Lower leg skin (tissue), 4 donors: ENCODE data around the gene CYB5RL. TPM values are rescaled to one million over a fixed set of nuclear protein-coding genes. Genes with fewer than 3 reads are reported as not detected.

Experiments used
- DNase-seq, 2 donors: peaks; one replicate each; pipeline ENCODE4 v3.0.0-alpha.2; 2019; ENCODE audit warnings: low spot score in 2 of 2
- H3K4me3 ChIP-seq: fragments of 200-600 bp; sonication (generic); 2 replicates; pipeline ENCODE4 v1.5.1; 2017; ENCODE audit warnings: mild to moderate bottlenecking, low read depth; ENCODE audit not compliant: poor library complexity, severe bottlenecking
- CTCF ChIP-seq, 3 donors: fragments of 450-650 bp; IDR thresholded peaks; one replicate each; pipeline ENCODE4 v1.5.1; 2016; ENCODE audit warnings: antibody characterized with exemption in 3 of 3, mild to moderate bottlenecking in 3 of 3, moderate library complexity in 2 of 3
- POLR2A ChIP-seq, 2 donors: fragments of 450-650 bp; IDR thresholded peaks; one replicate each; pipeline ENCODE4 v1.6.1; 2016 to 2017; ENCODE audit warnings: antibody characterized with exemption in 2 of 2, mild to moderate bottlenecking in 1 of 2, moderate library complexity in 1 of 2
- WGBS, 2 donors: methylation state at CpG; one replicate each; pipeline ENCODE4 v1.1.5; 2018; 5-methylcytosine and 5-hydroxymethylcytosine counted together
- intact Hi-C: fragments of 100-400 bp; cut with DNase I; formaldehyde crosslinking; loops from one replicate; pipeline ENCODE4 v1.15.0; 2023; ENCODE audit warnings: low total_unique reads
- total RNA-seq, 4 donors: library from RNA; depleted of rRNA; stranded (reverse); fragments of >200 nt; gene quantifications; one replicate each; pipeline ENCODE4 v1.1.0, GENCODE V29; 2016

Gene CYB5RL
- total RNA-seq = 10 to 100 TPM in 1 of 4 donors, 1 to 10 TPM in 3; 2.4 to 15.2 (median 5.6) TPM

- TF ChIP-seq CTCF (IDR thresholded peaks at IDR 0.05) = no peak
- TF ChIP-seq POLR2A (IDR thresholded peaks at IDR 0.05) = no peak
- 0 to 1% methylated on average over 31 to 49 of the region's 51 CpGs for WGBS, 2 donors
- H3K4me3 ChIP-seq = peak within 1 kb of the TSS; percentile 77
- DNase-seq = peak; percentile 95 to 98
- intact Hi-C loops = no loop called here
Observed at GRCh38 chr1:54199765-54200518, at the start of gene CYB5RL, which contains the start of gene MRPL37. Gene CYB5RL, minus strand, starts transcription at chr1:54200030. Its CDS starts 4,414 bp downstream, at chr1:54195616. Gene MRPL37, plus strand, starts transcription at chr1:54200167. Its CDS starts 77 bp downstream, at chr1:54200244.

- WGBS, 2 donors = 49 to 57% methylated on average over 4 of the region's 4 CpGs
- no peak overlapping the region for H3K4me3 ChIP-seq
- intact Hi-C loops = no loop called here
- no peak for TF ChIP-seq POLR2A (IDR thresholded peaks at IDR 0.05)
- no peak for TF ChIP-seq CTCF (IDR thresholded peaks at IDR 0.05)
- DNase-seq = no peak
Observed at GRCh38 chr1:54248966-54249365, 49.1 kb upstream of the CYB5RL start.

GRCh38 chr1:54247863-54248515, 48.2 kb upstream of the CYB5RL start:
- 87 to 94% methylated on average over 11 of the region's 11 CpGs for WGBS, 2 donors
- no peak overlapping the region for H3K4me3 ChIP-seq
- TF ChIP-seq CTCF (IDR thresholded peaks at IDR 0.05) (no peak), POLR2A (IDR thresholded peaks at IDR 0.05) (no peak)
- intact Hi-C loops = no loop called here
- no peak for DNase-seq

GRCh38 chr1:54246116-54246721, 46.4 kb upstream of the CYB5RL start:
- intact Hi-C loops = no loop called here
- TF ChIP-seq POLR2A (IDR thresholded peaks at IDR 0.05) (no peak), CTCF (IDR thresholded peaks at IDR 0.05) (no peak)
- no peak for DNase-seq
- no peak overlapping the region for H3K4me3 ChIP-seq
- 88 to 93% methylated on average over 6 to 10 of the region's 10 CpGs for WGBS, 2 donors

GRCh38 chr1:54245501-54245900, 45.7 kb upstream of the CYB5RL start:
- intact Hi-C loops = no loop called here
- WGBS, 2 donors = 46 to 56% methylated on average over 4 of the region's 4 CpGs
- no peak for TF ChIP-seq POLR2A (IDR thresholded peaks at IDR 0.05)
- TF ChIP-seq CTCF (IDR thresholded peaks at IDR 0.05) = no peak

More at GRCh38 chr1:54245501-54245900, 45.7 kb upstream of the CYB5RL start:
- no peak for DNase-seq
- H3K4me3 ChIP-seq = no peak overlapping the region
